ENCODE measurements around the gene MKNK1. TPM values are rescaled to one million over a fixed set of nuclear protein-coding genes. Genes with fewer than 3 reads are reported as not detected.

The MKNK1 gene
- total and polyA plus RNA-seq, 2 of the 8 experiments (the other 6 are each of a cell fraction or from before 2014, with no cell fraction given) = 13.9 to 21.5 TPM

DNA sequence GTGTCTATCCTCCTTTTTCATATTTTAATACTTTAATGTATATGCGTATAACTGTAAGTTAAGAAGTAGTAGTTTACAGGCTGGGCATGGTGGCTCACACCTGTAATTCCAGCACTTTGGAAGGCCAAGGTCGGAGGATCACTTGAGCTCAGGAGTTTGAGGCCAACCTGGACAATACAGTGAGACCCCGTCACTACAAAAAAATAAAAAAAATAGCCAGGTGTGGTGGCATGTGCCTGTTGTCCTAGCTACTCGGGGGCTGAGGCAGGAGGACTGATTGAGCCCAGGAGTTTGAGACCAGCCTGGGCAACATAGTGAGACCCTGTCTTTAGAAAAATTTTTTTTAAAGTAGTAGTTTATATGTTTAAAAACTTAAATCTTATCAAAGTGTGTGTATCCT, 41.7 kb upstream of the MKNK1 start:
- Histone ChIP-seq H3K14ac (ENCODE audit: insufficient read length) (no peak overlapping the region), H3K9me3 (ENCODE audit: insufficient read depth in 2 of 2, low read depth in 1 of 2, low read length in 1 of 2) (no peaks in the 10 kb centered on the region), H3K56ac (replicated peaks; ENCODE audit: insufficient read length, low read depth, low read length) (no peak overlapping the region), H3K23me2 (ENCODE audit: low read depth, low read length) (no peaks in the 10 kb centered on the region), H2AFZ (ENCODE audit: low read length) (no peak overlapping the region), H3K79me2 (ENCODE audit: control insufficient read depth in 1 of 2, insufficient read depth in 2 of 2, low read length in 2 of 2) (no peaks in the 10 kb centered on the region), H4K20me1 (replicated peaks in 1 of 2; ENCODE audit: control insufficient read depth in 1 of 2, insufficient read depth in 2 of 2, low read length in 2 of 2) (no peaks in the 10 kb centered on the region), H3K27me3 (replicated peaks in 1 of 4; ENCODE audit: control insufficient read depth in 3 of 4, extremely low read depth in 1 of 4, insufficient read depth in 3 of 4, low read length in 3 of 4) (no peaks in the 10 kb centered on the region), H4K91ac (replicated peaks; ENCODE audit: insufficient read length, low read length) (no peak overlapping the region), H3K18ac (ENCODE audit: extremely low read depth, low read length) (no peak overlapping the region), H2BK120ac (replicated peaks; ENCODE audit: low read depth, low read length) (no peak overlapping the region), H3K23ac (ENCODE audit: insufficient read length) (no peak overlapping the region), H3K4ac (replicated peaks; ENCODE audit: insufficient read length, low read depth, low read length) (no peak overlapping the region), H2BK15ac (ENCODE audit: low read length) (no peak overlapping the region), H3K79me1 (ENCODE audit: low read depth, low read length) (no peaks in the 10 kb centered on the region), H3K4me2 (ENCODE audit: insufficient read depth in 1 of 2, low read depth in 2 of 2, low read length in 2 of 2) (no peak overlapping the region), H2AK5ac (ENCODE audit: low read depth, low read length) (no peak overlapping the region), H3K4me1 (replicated peaks in 1 of 4; ENCODE audit: control insufficient read depth in 3 of 4, insufficient read depth in 4 of 4, low read length in 3 of 4) (no peaks in the 10 kb centered on the region), H2BK20ac (ENCODE audit: low read length) (no peak overlapping the region), H3K9ac (replicated peaks in 1 of 4; ENCODE audit: extremely low read depth in 1 of 4, low read depth in 3 of 4, low read length in 3 of 4) (no peak overlapping the region), H3K4me3 (ENCODE audit: extremely low read depth in 1 of 4, insufficient read depth in 2 of 4, low read depth in 3 of 4, low read length in 4 of 4) (no peak overlapping the region), H2BK12ac (ENCODE audit: low read depth, low read length) (no peak overlapping the region), H3K36me3 (ENCODE audit: control insufficient read depth in 2 of 4, insufficient read depth in 4 of 4, low read length in 3 of 4) (peaks cover 0 to 20% (median 9%) of the 10 kb centered on the region in 4 experiments; a peak in 4 of 8 replicates), H2BK5ac (ENCODE audit: low read depth, low read length) (no peak overlapping the region), H3K27ac (ENCODE audit: low read depth, low read length) (no peak overlapping the region), H4K8ac (ENCODE audit: extremely low read depth, insufficient read depth, low read length) (no peak overlapping the region), H4K5ac (ENCODE audit: insufficient read length, low read depth, low read length) (no peak overlapping the region)
- DNase-seq (ENCODE audit: low read depth in 1 of 2, low spot score in 2 of 2) = no peak
- ChIA-PET CTCF (ENCODE audit: partially characterized antibody) (interaction anchor here (1.2 to 1.5 kb wide), 2 partner anchors 8 to 15 kb away, joined by 3 to 4 read pairs; no protein-coding TSS in a partner anchor), POLR2A (ENCODE audit: partially characterized antibody) (no interaction called here)
- no peak for FAIRE-seq
- no peak for TF ChIP-seq BCL11A (IDR thresholded peaks at IDR 0.05; ENCODE audit: low read depth in 2 of 2, low read length in 2 of 2)
- TF ChIP-seq EGR1 (IDR thresholded peaks at IDR 0.05; ENCODE audit: borderline replicate concordance, low read depth, low read length) = no peak
- TF ChIP-seq SP1 (IDR thresholded peaks at IDR 0.05; ENCODE audit: low read depth, low read length) = no peak
- TF ChIP-seq BRCA1 (IDR thresholded peaks at IDR 0.05; ENCODE audit: low read depth, low read length) = no peak
- no peak for TF ChIP-seq YY1 (IDR thresholded peaks at IDR 0.05; ENCODE audit: low read depth, low read length)
- TF ChIP-seq RFX5 (IDR thresholded peaks at IDR 0.05; ENCODE audit: borderline replicate concordance, low read depth, low read length) = no peak
- TF ChIP-seq JUN (IDR thresholded peaks at IDR 0.05; ENCODE audit: low read depth, low read length) = no peak
- TF ChIP-seq KDM1A (IDR thresholded peaks at IDR 0.05; ENCODE audit: borderline replicate concordance, low read length) = no peak
- TF ChIP-seq SIRT6 (IDR thresholded peaks at IDR 0.05; ENCODE audit: low read length) = no peak
- TF ChIP-seq ATF3 (IDR thresholded peaks at IDR 0.05; ENCODE audit: insufficient read depth, low read depth, low read length) = no peak
- no peak for TF ChIP-seq CBX5 (IDR thresholded peaks at IDR 0.05; ENCODE audit: low read depth, low read length)
- TF ChIP-seq NRF1 (IDR thresholded peaks at IDR 0.05; ENCODE audit: low read depth, low read length) = no peak
- no peak for TF ChIP-seq EP300 (IDR thresholded peaks at IDR 0.05; ENCODE audit: borderline replicate concordance in 1 of 2, low read depth in 2 of 2, low read length in 2 of 2)
- TF ChIP-seq CEBPB (IDR thresholded peaks at IDR 0.05; ENCODE audit: low read depth, low read length) = no peak
- no peak for TF ChIP-seq RXRA (IDR thresholded peaks at IDR 0.05; ENCODE audit: insufficient read depth, low read depth, low read length)
- TF ChIP-seq CHD1 (IDR thresholded peaks at IDR 0.05; ENCODE audit: low read depth, low read length) = no peak
- WGBS, 2 experiments (ENCODE audit: extremely low coverage in 1 of 2, insufficient coverage in 1 of 2, insufficient read length in 1 of 2, insufficient replicate concordance in 2 of 2, low coverage in 1 of 2, low lambda C conversion rate in 2 of 2, missing lambda C conversion rate in 1 of 2) = 96% methylated on average over 4 of the region's 4 CpGs; no CpG with 5 or more reads in 1 of the 2 experiments

Data from H1 (cell line).